PC-3 (cell line): ENCODE measurements around the gene APBB2. TPM values are rescaled to one million over a fixed set of nuclear protein-coding genes. Genes with fewer than 3 reads are reported as not detected.

ENCODE experiments used
- ATAC-seq: fragments of 200-7000 bp; cut with Tn5 transposase; 2 replicates; pipeline ENCODE4 v1.9.1; 2020; ENCODE audit warnings: mild to moderate bottlenecking, moderate library complexity
- BruUV-seq: library from RNA; stranded (reverse); fragments of 400-500 nt; replicated peaks from 2 replicates; lab custom pipeline; 2021; lab: Mats Ljungman, UMichigan
- CTCF ChIA-PET: fragments of 300-600 bp; sonication (Branson Sonifier 250); formaldehyde crosslinking; loops from one replicate; lab custom pipeline; 2022; ENCODE audit warnings: antibody characterized with exemption; lab: Charles Lee
- POLR2A ChIA-PET: fragments of 300-600 bp; sonication (Branson Sonifier 250); formaldehyde crosslinking; loops from one replicate; lab custom pipeline; 2022; ENCODE audit warnings: antibody characterized with exemption; ENCODE audit not compliant: unreplicated experiment; lab: Charles Lee
- DNase-seq: peaks from one replicate; pipeline ENCODE4 v3.0.0-alpha.2; 2015
- H2AFZ ChIP-seq: fragments of 300-600 bp; sonication (generic); 2 replicates; pipeline ENCODE4 v1.6.0; 2016; ENCODE audit warnings: antibody characterized with exemption, low read length
- H3F3A ChIP-seq: fragments of 300-600 bp; sonication (generic); one replicate; pipeline ENCODE4 v1.6.0; 2017; ENCODE audit warnings: antibody characterized with exemption, low read length, control low read depth, mild to moderate bottlenecking; ENCODE audit not compliant: unreplicated experiment
- H3K27ac ChIP-seq: fragments of 300-600 bp; sonication (generic); 2 replicates; pipeline ENCODE4 v1.5.1; 2016; ENCODE audit warnings: mild to moderate bottlenecking, low read length
- H3K27me3 ChIP-seq: fragments of 300-600 bp; sonication (generic); 2 replicates; pipeline ENCODE4 v1.6.1; 2016; ENCODE audit warnings: low read length, mixed read lengths
- H3K36me3 ChIP-seq: fragments of 300-600 bp; sonication (generic); 2 replicates; pipeline ENCODE4 v1.6.1; 2016; ENCODE audit warnings: low read depth, mixed run types, low read length, mixed read lengths
- H3K4me1 ChIP-seq: fragments of 300-600 bp; sonication (generic); 2 replicates; pipeline ENCODE4 v1.5.1; 2016; ENCODE audit warnings: low read length; ENCODE audit not compliant: insufficient read depth
- H3K4me2 ChIP-seq: fragments of 300-600 bp; sonication (generic); 2 replicates; pipeline ENCODE4 v1.6.0; 2016; ENCODE audit warnings: low read length
- H3K4me3 ChIP-seq: fragments of 300-600 bp; sonication (generic); 2 replicates; pipeline ENCODE4 v1.5.1; 2016; ENCODE audit warnings: mild to moderate bottlenecking, low read length, mixed read lengths
- H3K79me2 ChIP-seq: fragments of 300-600 bp; sonication (generic); 2 replicates; pipeline ENCODE4 v1.6.1; 2017; ENCODE audit warnings: low read length, mixed read lengths
- H3K9ac ChIP-seq: fragments of 300-600 bp; sonication (generic); 2 replicates; pipeline ENCODE4 v1.6.0; 2016; ENCODE audit warnings: mild to moderate bottlenecking, low read length
- H3K9me2 ChIP-seq: fragments of 300-600 bp; sonication (generic); replicated peaks from 2 replicates; pipeline ENCODE4 v1.6.1; 2016; ENCODE audit warnings: mixed run types, low read length, mixed read lengths
- H3K9me3 ChIP-seq: fragments of 300-600 bp; sonication (generic); 2 replicates; pipeline ENCODE4 v1.6.1; 2016; ENCODE audit warnings: low read length, mixed read lengths
- H4K20me1 ChIP-seq: fragments of 300-600 bp; sonication (generic); 2 replicates; pipeline ENCODE4 v1.6.1; 2016; ENCODE audit warnings: low read length, mixed read lengths
- CTCF ChIP-seq: fragments of 300-600 bp; sonication (generic); conservative IDR thresholded peaks from 2 replicates; pipeline ENCODE4 v1.5.1; 2017; ENCODE audit warnings: antibody characterized with exemption, low read depth, mild to moderate bottlenecking, low read length
- EZH2 ChIP-seq: fragments of 300-600 bp; sonication (generic); IDR thresholded peaks from one replicate; pipeline ENCODE4 v1.6.1; 2017; ENCODE audit warnings: antibody characterized with exemption, mild to moderate bottlenecking, low read length; ENCODE audit not compliant: unreplicated experiment
- EZH2phosphoT487 ChIP-seq: fragments of 300-600 bp; sonication (generic); IDR thresholded peaks from 2 replicates; pipeline ENCODE4 v1.6.1; 2018; ENCODE audit warnings: mild to moderate bottlenecking, antibody characterized with exemption, low read length, borderline replicate concordance
- intact Hi-C: fragments of 100-400 bp; cut with micrococcal nuclease; formaldehyde crosslinking; loops from 2 replicates; pipeline ENCODE4 v1.9.0; 2023
- total RNA-seq: library from RNA; depleted of rRNA; stranded (reverse); fragments of >200 nt; gene quantifications from 2 replicates; pipeline ENCODE4 v1.2.3, GENCODE V29; 2014; rRNA removed

Gene APBB2
- total RNA-seq, 1 experiment from 2014 or later, result 24.7 TPM

GRCh38 chr4:40769266-40769665 is 445.1 kb downstream of the APBB2 start:
- Histone ChIP-seq H3K9ac (no peak overlapping the region), H3K36me3 (no peaks in the 10 kb centered on the region), H3K4me1 (no peaks in the 10 kb centered on the region), H3K79me2 (no peaks in the 10 kb centered on the region), H4K20me1 (no peaks in the 10 kb centered on the region), H3K27ac (no peak overlapping the region), H2AFZ (no peak overlapping the region), H3K27me3 (no peaks in the 10 kb centered on the region), H3K9me3 (no peaks in the 10 kb centered on the region), H3F3A (no peaks in the 10 kb centered on the region), H3K4me3 (no peak overlapping the region), H3K4me2 (no peak overlapping the region), H3K9me2 (no peaks in the 10 kb centered on the region)
- TF ChIP-seq CTCF, result no peak
- TF ChIP-seq EZH2phosphoT487, result no peak
- no peak for TF ChIP-seq EZH2
- BruUV-seq, result no TSS peak
- intact Hi-C loops, result no loop called here
- POLR2A ChIA-PET, result no interaction called here
- DNase-seq (no peak), ATAC-seq (no peak)
- CTCF ChIA-PET, result no interaction called here

GRCh38 chr4:40763228-40763716 is 451.1 kb downstream of the APBB2 start:
- no TSS peak for BruUV-seq
- DNase-seq, result no peak

More at GRCh38 chr4:40763228-40763716, 451.1 kb downstream of the APBB2 start:
- H3K79me2 ChIP-seq, result no peaks in the 10 kb centered on the region
- no peak overlapping the region for H3K27ac ChIP-seq
- H3F3A ChIP-seq, result no peaks in the 10 kb centered on the region
- no peaks in the 10 kb centered on the region for H3K36me3 ChIP-seq
- TF ChIP-seq CTCF (no peak), EZH2 (no peak), EZH2phosphoT487 (no peak)
- ATAC-seq, result no peak
- POLR2A ChIA-PET, result no interaction called here
- intact Hi-C loops, result no loop called here
- no peak overlapping the region for H3K4me3 ChIP-seq
- H3K27me3 ChIP-seq, result no peaks in the 10 kb centered on the region
- no peaks in the 10 kb centered on the region for H4K20me1 ChIP-seq
- H3K4me2 ChIP-seq, result no peak overlapping the region
- no peaks in the 10 kb centered on the region for H3K4me1 ChIP-seq
- no peak overlapping the region for H2AFZ ChIP-seq
- H3K9me2 ChIP-seq, result no peaks in the 10 kb centered on the region
- H3K9ac ChIP-seq, result no peak overlapping the region
- no peaks in the 10 kb centered on the region for H3K9me3 ChIP-seq
- CTCF ChIA-PET, result no interaction called here

Other genes with a start within 250 kb of the APBB2 start
- 0.63 and 1.8 TPM in 2 replicates for gene UCHL1, start 42.4 kb upstream of the APBB2 start, total RNA-seq